DMS153 treated with DMSO at 0.1 percent for 48 hours (cell line): ENCODE measurements around the gene TRIM54.

Experiments used
- DNase-seq: peaks from one replicate; lab custom pipeline; 2025; ENCODE audit not compliant: unreplicated experiment; lab: John Stamatoyannopoulos, UW

TRIM54 gene

DNA sequence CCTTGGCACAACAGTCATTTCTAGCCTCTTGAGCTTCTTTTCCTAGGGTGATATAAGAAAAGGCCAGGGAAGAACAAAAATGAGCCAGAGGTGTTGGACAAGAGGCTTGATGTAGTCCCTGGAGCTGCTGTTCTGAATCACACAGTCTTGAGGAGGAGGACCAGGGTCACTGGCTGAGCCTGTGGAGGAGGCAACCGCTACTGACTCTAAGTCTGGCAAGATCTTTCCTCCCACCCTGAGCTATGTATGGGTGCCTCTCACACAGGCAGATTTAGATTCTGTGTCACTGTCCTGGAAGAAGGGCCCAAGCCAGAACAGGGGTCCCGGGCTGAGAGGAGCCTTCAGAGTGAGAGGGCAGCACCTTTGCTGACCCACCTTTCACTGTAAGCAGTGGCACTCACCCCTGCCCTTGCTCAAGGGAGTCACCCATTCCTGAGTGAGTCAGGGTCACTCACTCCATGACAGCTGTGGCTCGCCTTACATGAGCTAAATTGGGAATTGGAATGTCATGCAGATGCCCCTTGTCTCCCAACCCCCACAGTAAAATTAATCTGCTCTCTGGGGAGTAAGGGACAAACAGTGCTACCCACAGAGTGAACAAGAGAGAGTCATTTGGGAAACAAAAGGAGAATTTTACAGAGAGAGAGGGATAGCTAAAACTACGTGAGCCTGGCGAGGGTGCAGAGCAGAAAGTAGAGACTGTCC is at the start of gene TRIM54:
TRIM54 (plus strand) TSS at position 575 of the 705 bp plus-strand sequence. CDS start 303 bp downstream, outside the sequence.
- no peak for DNase-seq

GRCh38 chr2:27233341-27233740 is 48.9 kb upstream of the TRIM54 start:
- DNase-seq = no peak

DNA sequence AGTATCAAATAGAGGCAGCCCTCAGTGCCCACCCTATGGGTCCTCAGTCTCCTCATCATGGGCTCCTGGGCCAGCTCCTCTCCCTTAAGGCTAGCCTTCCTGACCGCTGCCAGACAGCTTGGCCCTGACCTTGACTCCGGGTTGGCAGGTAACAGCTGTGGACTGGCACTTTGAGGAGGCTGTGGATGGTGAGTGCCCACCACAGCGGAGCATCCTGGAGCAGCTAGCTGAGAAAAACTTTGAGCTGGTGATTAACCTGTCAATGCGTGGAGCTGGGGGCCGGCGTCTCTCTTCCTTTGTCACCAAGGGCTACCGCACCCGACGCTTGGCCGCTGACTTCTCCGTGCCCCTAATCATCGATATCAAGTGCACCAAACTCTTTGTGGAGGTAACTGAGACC is 46.1 kb upstream of the TRIM54 start:
- DNase-seq = no peak

- no peak for DNase-seq
These were observed 45.6 kb upstream of the TRIM54 start for GRCh38 chr2:27236626-27237025.

DNA sequence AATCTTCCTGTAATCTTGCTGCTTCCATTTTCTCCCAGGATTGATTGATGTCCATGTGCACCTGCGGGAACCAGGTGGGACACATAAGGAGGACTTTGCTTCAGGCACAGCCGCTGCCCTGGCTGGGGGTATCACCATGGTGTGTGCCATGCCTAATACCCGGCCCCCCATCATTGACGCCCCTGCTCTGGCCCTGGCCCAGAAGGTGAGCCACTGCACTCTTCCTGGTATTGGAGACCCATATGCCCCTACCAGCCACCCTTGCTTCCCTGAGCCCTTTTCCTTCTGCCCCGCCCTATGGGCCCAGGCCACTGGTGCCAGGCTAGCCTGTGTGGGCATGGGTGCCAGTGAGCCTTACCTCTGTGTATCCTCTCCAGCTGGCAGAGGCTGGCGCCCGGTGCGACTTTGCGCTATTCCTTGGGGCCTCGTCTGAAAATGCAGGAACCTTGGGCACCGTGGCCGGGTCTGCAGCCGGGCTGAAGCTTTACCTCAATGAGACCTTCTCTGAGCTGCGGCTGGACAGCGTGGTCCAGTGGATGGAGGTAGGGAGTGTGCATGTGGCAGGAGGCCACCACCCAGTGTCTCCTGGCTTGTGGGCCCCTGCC is 44.8 kb upstream of the TRIM54 start:
- no peak for DNase-seq

GRCh38 chr2:27238976-27239375 is 43.3 kb upstream of the TRIM54 start:
- DNase-seq = no peak

DNA sequence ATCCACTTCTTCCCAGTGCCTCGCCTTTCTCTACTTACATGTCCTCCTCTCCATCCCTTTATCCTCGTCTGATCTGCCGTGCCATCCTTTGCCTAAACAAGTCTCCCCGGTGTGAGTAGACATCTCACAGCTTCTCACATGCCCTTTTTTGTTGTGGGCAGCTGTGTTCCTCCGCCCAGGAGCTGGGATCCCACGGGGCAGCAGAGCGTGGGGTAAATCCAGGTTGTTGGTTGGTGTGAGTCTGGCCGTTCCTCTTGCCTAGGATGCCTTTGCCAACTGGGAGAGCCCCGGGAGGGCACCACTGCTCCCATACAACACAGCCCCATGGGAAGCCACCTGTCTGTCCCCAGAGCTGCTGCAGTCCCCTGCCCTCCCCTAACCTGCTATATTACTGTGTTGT is 41.8 kb upstream of the TRIM54 start:
- DNase-seq = no peak

GRCh38 chr2:27241761-27242613 is 40.2 kb upstream of the TRIM54 start:
- DNase-seq = no peak

DNA sequence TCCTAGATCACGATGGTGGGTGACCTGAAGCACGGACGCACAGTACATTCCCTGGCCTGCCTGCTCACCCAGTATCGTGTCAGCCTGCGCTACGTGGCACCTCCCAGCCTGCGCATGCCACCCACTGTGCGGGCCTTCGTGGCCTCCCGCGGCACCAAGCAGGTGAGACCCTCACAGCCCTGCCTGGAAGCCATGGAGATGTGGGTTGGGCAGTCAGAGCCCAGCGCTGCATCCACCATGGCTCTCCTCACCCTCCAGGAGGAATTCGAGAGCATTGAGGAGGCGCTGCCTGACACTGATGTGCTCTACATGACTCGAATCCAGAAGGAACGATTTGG is 39.6 kb upstream of the TRIM54 start:
- no peak for DNase-seq

- DNase-seq = no peak
These were observed 38.7 kb upstream of the TRIM54 start for GRCh38 chr2:27243391-27244130.

- DNase-seq = no peak
These were observed 37.1 kb upstream of the TRIM54 start for GRCh38 chr2:27245116-27245515.

DNA sequence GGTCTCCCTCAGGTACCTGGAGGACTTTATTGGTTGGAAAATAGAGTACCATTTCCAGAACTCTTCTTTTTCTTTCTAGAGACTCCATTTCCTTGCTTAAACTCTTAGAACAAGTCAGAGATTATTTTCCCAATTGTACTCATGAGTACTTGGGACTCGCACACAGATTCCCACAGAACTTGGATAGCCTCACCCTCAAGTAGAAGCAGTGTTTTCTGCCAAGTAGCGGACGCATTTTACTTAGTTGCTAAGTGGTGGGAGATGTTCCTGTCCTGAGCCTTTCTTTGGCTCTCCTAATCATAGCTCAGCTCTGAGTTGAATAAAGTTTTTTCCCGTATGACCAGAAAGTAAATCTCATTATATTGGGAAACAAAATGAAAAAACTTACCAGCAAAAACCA is 36.6 kb upstream of the TRIM54 start:
- no peak for DNase-seq

DNA sequence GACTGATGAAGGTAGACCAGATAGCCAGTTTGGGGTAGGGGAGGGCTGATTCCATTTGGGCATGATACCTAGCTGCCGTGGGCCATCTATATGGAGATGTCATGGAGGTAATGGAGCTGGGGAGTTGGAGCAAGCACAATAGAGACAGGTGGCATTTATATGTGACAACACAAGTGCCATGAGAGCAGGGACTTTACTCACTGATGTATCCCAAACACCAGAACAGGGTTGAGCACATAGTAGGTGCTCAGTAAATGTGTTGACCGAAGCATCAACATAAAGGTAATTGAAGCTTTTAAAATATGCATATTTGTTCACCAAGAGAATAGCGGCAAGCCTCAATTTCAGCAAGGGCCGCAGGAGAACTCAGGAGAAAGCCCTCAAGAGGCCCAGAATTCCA is 34.3 kb upstream of the TRIM54 start:
- no peak for DNase-seq

- no peak for DNase-seq
These were observed 32.9 kb upstream of the TRIM54 start for GRCh38 chr2:27249159-27249890.

DNA sequence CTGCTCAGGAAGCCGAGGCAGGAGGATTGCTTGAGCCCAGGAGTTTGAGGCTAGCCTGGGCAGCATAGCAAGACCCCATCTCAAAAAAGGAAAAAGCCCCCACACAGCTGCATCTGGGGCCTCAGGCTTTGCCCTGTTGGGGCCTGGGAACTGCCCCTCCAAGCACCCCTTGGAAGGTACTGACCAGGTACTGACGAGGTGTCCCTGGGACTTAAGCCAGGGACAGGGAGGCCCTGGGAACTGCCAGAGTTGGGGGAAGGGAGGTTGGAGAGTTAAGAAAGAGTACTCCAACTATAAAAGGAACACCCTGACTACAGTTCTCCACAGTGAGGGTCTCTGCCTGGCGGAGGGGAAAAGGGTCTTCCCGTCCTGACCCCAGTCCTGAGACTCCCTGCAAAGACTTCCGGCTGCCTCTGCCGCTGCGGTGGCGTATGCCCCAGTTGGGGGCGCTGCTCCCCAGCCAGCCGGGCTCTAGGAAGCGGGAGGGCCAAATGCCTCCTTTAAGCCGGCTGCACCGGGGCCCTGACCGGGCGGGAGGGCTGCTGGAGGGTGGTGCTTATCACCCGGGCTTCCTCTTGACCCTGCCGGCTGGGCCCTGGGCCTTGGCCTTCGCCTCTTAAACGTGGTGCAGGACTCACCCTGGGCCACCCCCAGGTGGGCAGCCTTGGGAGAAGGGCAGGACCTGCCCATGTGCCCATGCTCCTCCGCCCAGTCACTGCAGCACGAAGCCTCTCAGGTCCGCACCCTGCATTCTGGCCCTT is 32.2 kb upstream of the TRIM54 start:
- no peak for DNase-seq

GRCh38 chr2:27250652-27251379 is 31.4 kb upstream of the TRIM54 start:
- no peak for DNase-seq

DNA sequence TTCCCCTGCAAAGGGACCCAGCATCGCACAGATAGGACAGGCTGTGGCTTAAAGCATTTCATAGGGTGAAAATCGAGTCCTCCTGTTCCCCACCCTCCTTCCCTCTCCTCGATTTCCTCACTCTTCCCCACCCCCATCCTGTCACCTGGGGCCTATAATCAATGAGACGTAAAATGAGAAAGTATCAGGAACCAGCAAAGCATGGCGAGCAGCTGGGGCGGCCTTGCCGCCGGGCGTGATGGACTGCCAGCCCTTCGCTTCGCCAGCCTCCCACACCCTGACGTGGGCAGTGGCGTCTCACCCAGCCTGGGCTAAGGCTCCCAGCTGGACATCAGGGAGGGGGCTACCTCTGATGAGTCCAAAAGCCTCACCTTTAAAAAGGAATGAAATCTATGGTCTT is 30.5 kb upstream of the TRIM54 start:
- DNase-seq = no peak

DNA sequence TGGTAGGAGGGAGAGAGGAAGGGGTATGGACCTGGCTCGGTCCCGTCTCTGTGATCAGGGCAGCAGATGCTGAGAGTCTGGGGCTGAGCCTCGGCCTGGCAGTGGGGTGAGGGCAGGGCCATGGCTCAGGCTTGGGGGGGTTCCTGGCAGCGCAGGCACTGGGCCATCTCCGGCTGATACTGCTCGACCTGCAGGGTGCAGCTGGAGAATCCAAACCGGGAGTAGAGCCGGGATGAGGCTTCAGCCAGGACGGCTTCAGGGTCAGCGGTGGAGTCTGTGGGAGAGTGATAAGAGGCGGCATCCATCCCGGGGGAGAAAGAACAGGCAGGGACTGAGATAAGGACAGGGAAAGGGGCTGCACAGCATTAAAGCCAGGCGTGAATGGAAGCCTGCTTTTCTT is 27.0 kb upstream of the TRIM54 start:
- no peak for DNase-seq

DNA sequence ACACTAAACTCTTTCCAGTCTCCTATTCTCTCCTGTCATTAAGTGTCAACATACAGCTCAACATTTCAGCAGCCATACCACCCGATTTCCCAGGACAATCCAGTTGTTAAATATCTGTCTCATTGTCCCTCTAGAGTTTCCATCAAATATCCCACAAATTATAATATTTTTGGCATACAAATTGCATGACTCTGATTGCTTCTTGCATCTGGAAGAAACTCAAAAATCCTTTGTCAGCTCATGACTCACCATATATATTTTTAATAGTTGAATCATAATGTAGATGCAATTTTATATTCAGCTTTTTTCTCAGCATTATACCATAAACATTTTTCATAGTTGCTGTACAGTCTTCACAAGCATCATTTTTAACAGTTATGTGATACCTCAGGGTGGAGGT is 26.6 kb upstream of the TRIM54 start:
- DNase-seq = no peak
